Breast epithelium (tissue), 3 donors: Measurements from ENCODE around the gene IGDCC3.

ENCODE experiments used
- CTCF ChIP-seq, 3 donors: fragments of 450-650 bp; IDR thresholded peaks; one replicate each; pipeline ENCODE4 v1.5.1; 2016 to 2017; ENCODE audit warnings: antibody characterized with exemption in 3 of 3, mild to moderate bottlenecking in 3 of 3, moderate library complexity in 3 of 3
- POLR2A ChIP-seq: fragments of 450-650 bp; IDR thresholded peaks from one replicate; pipeline ENCODE4 v1.6.1; 2016; ENCODE audit warnings: antibody characterized with exemption, mild to moderate bottlenecking, moderate library complexity

GRCh38 chr15:65346856-65347598 is 30.8 kb downstream of the IGDCC3 start:
- no peak for TF ChIP-seq CTCF (IDR thresholded peaks at IDR 0.05)
- no peak for TF ChIP-seq POLR2A
